A549 (cell line): Measurements from ENCODE around the gene C11orf65. TPM values are rescaled to one million over a fixed set of nuclear protein-coding genes. Genes with fewer than 3 reads are reported as not detected.

Experiments used
- ATAC-seq, 2 experiments: fragments of 200-7000 bp in 1 of 2; fragments of >200 bp in 1 of 2; cut with Nextera tagmentation in 1 of 2; cut with Tn5 transposase in 1 of 2; 3 replicates each; pipeline versions ENCODE4 v1.8.0 to v1.9.1; 2018 to 2020; ENCODE audit warnings: mild to moderate bottlenecking in 1 of 2, moderate library complexity in 1 of 2
- CTCF ChIA-PET: fragments of 300-600 bp; sonication (Branson Sonifier 250); formaldehyde crosslinking; extraction: SDS; loops from one replicate; lab custom pipeline; 2021; ENCODE audit warnings: antibody characterized with exemption, inconsistent platforms; lab: Yijun Ruan, JAX
- POLR2A ChIA-PET: fragments of 350-600 bp; formaldehyde crosslinking; extraction: SDS; loops from one replicate; lab custom pipeline; 2021; ENCODE audit warnings: antibody characterized with exemption, inconsistent platforms; lab: Yijun Ruan, JAX
- DNase-seq, 2 experiments: peaks; one replicate each; pipeline versions ENCODE4 v3.0.0 to v3.0.0-alpha.2; 2011 to 2016; ENCODE audit warnings: low read depth in 1 of 2, low spot score in 1 of 2
- FAIRE-seq: peaks from 2 replicates; lab custom pipeline; 2011; peaks lifted over from hg19 to GRCh38; lab: Jason Lieb, UNC
- H3K27ac ChIP-seq, 2 experiments: fragments of >200 bp; sonication (Bioruptor Twin); formaldehyde crosslinking; 3 replicates each; pipeline ENCODE4 v1.5.1; 2016 to 2017
- H3K4me1 ChIP-seq: fragments of >200 bp; sonication (Bioruptor Twin); formaldehyde crosslinking; 3 replicates; pipeline ENCODE4 v1.6.1; 2016
- H3K4me2 ChIP-seq: fragments of >200 bp; sonication (Bioruptor Twin); formaldehyde crosslinking; 3 replicates; pipeline ENCODE4 v1.6.1; 2016
- H3K4me3 ChIP-seq: fragments of >200 bp; sonication (Bioruptor Twin); formaldehyde crosslinking; 3 replicates; pipeline ENCODE4 v1.5.1; 2016
- H3K9me3 ChIP-seq: fragments of >200 bp; sonication (Bioruptor Twin); formaldehyde crosslinking; 3 replicates; pipeline ENCODE4 v1.6.1; 2016
- ATOH8 ChIP-seq: fragments of 250-450 bp; sonication (Bioruptor Pico); IDR thresholded peaks from 2 replicates; pipeline ENCODE4 v1.5.0; 2020; ENCODE audit warnings: low read depth, mild to moderate bottlenecking, moderate library complexity
- CBX2 ChIP-seq: fragments of 200-600 bp; sonication (generic); IDR thresholded peaks from 2 replicates; pipeline ENCODE4 v1.6.1; 2016; ENCODE audit warnings: low read depth, mild to moderate bottlenecking, borderline replicate concordance
- CHD2 ChIP-seq: fragments of 150-350 bp; IDR thresholded peaks from 2 replicates; pipeline ENCODE4 v1.6.1; 2014; ENCODE audit warnings: low read length; ENCODE audit not compliant: partially characterized antibody
- E2F6 ChIP-seq: IDR thresholded peaks from 2 replicates; pipeline ENCODE4 v1.6.1; 2012; ENCODE audit warnings: low read depth, borderline replicate concordance
- ELK1 ChIP-seq: fragments of 150-350 bp; IDR thresholded peaks from 2 replicates; pipeline ENCODE4 v1.6.1; 2014; ENCODE audit warnings: low read depth, mild to moderate bottlenecking, low read length
- FOSB ChIP-seq: fragments of 250-450 bp; sonication (Bioruptor Pico); IDR thresholded peaks from 2 replicates; pipeline ENCODE4 v1.5.0; 2020; ENCODE audit warnings: mild to moderate bottlenecking, moderate library complexity
- HES2 ChIP-seq: fragments of >200 bp; sonication (Bioruptor Twin); formaldehyde crosslinking; IDR thresholded peaks from 2 replicates; pipeline ENCODE4 v1.6.1; 2016
- HEYL ChIP-seq: fragments of 250-450 bp; sonication (Bioruptor Pico); IDR thresholded peaks from 2 replicates; pipeline ENCODE4 v1.8.0; 2021; ENCODE audit warnings: mild to moderate bottlenecking, moderate library complexity
- HOXA7 ChIP-seq: fragments of 250-450 bp; sonication (Bioruptor Pico); IDR thresholded peaks from 2 replicates; pipeline ENCODE4 v1.5.0; 2020; ENCODE audit warnings: mild to moderate bottlenecking, moderate library complexity
- HOXB13 ChIP-seq: fragments of 250-450 bp; sonication (Bioruptor Pico); IDR thresholded peaks from 2 replicates; pipeline ENCODE4 v1.5.0; 2020; ENCODE audit warnings: low read depth, mild to moderate bottlenecking, moderate library complexity
- HOXB5 ChIP-seq: fragments of 250-450 bp; sonication (Bioruptor Pico); IDR thresholded peaks from 2 replicates; pipeline ENCODE4 v1.5.0; 2020; ENCODE audit warnings: mild to moderate bottlenecking, moderate library complexity
- JUNB ChIP-seq: fragments of >200 bp; sonication (Bioruptor Twin); formaldehyde crosslinking; IDR thresholded peaks from 2 replicates; pipeline ENCODE4 v1.6.1; 2016
- KDM1A ChIP-seq: fragments of 200-600 bp; sonication (generic); IDR thresholded peaks from 2 replicates; pipeline ENCODE4 v1.6.1; 2016; ENCODE audit warnings: low read depth, mild to moderate bottlenecking
- MAFK ChIP-seq: fragments of 450-650 bp; IDR thresholded peaks from 2 replicates; pipeline ENCODE4 v1.6.1; 2014; ENCODE audit not compliant: partially characterized antibody
- MAX ChIP-seq: IDR thresholded peaks from 2 replicates; pipeline ENCODE4 v1.6.1; 2012
- MYC ChIP-seq: IDR thresholded peaks from 2 replicates; pipeline ENCODE4 v1.6.1; 2012; ENCODE audit warnings: mild to moderate bottlenecking, inconsistent platforms, low read length, improper control_type of control experiment, borderline replicate concordance
- NFE2L2 ChIP-seq: fragments of 150-350 bp; conservative IDR thresholded peaks from 2 replicates; pipeline ENCODE4 v1.6.1; 2014; ENCODE audit warnings: low read length
- NPAS2 ChIP-seq: fragments of 250-450 bp; sonication (Bioruptor Pico); IDR thresholded peaks from 2 replicates; pipeline ENCODE4 v1.8.0; 2022; ENCODE audit warnings: mild to moderate bottlenecking, moderate library complexity, borderline replicate concordance
- NR3C1 ChIP-seq: fragments of >200 bp; sonication (Bioruptor Twin); formaldehyde crosslinking; IDR thresholded peaks from 3 replicates; pipeline ENCODE4 v1.6.1; 2017
- PHF8 ChIP-seq: fragments of 200-600 bp; sonication (generic); IDR thresholded peaks from 2 replicates; pipeline ENCODE4 v1.6.1; 2016; ENCODE audit warnings: low read depth, mild to moderate bottlenecking, antibody characterized with exemption, moderate library complexity, borderline replicate concordance
- POLR2A ChIP-seq: IDR thresholded peaks from 2 replicates; pipeline ENCODE4 v1.6.1; 2012; ENCODE audit warnings: mild to moderate bottlenecking, low read length
- RNF2 ChIP-seq: fragments of 200-600 bp; sonication (generic); IDR thresholded peaks from 2 replicates; pipeline ENCODE4 v1.6.1; 2016; ENCODE audit warnings: low read depth, mild to moderate bottlenecking, antibody characterized with exemption, moderate library complexity, borderline replicate concordance
- TP53 ChIP-seq: fragments of 250-450 bp; sonication (Bioruptor Pico); IDR thresholded peaks from 2 replicates; pipeline ENCODE4 v1.5.0; 2021; ENCODE audit warnings: mild to moderate bottlenecking, moderate library complexity
- ZC3H11A ChIP-seq: fragments of 450-650 bp; IDR thresholded peaks from 2 replicates; pipeline ENCODE4 v1.6.1; 2014; ENCODE audit warnings: antibody characterized with exemption, mild to moderate bottlenecking
- WGBS: methylation state at CpG from one replicate; pipeline ENCODE4 v1.1.6; 2017; ENCODE audit errors: missing lambda C conversion rate; 5-methylcytosine and 5-hydroxymethylcytosine counted together
- polyA plus RNA-seq, 4 experiments: library from polyadenylated mRNA; depleted of rRNA in 3 of 4; stranded (reverse); fragments of >200 nt; fragmentation: RNase III in 1 of 4; extraction: RNeasy Plus Mini Kit Qiagen cat#74134 plus additional on column Dnase treatment in 1 of 4; gene quantifications; 2 replicates in 3 of 4; 3 replicates in 1 of 4; pipeline ENCODE4 v1.2.3, GENCODE V29; 2011 to 2017

C11orf65 gene
- polyA plus RNA-seq, 2 of the 4 experiments (the other 2 are of a cell fraction), result 0.19 to 0.72 TPM

GRCh38 chr11:108501396-108501795 is 34.1 kb upstream of the C11orf65 start:
- POLR2A ChIA-PET, result no interaction called here
- Histone ChIP-seq H3K4me1 (no peaks in the 10 kb centered on the region), H3K9me3 (no peaks in the 10 kb centered on the region), H3K4me2 (no peak overlapping the region), H3K27ac (no peak overlapping the region), H3K4me3 (no peak overlapping the region)
- 90% methylated on average over 5 of the region's 5 CpGs for WGBS
- ATAC-seq (no peak), DNase-seq (no peak), FAIRE-seq (no peak)
- CTCF ChIA-PET, result no interaction called here
- TF ChIP-seq JUNB (no peak), MAFK (no peak), NR3C1 (no peak), KDM1A (no peak), PHF8 (no peak), MAX (no peak)

- no peak for TF ChIP-seq NFE2L2
- TF ChIP-seq ELK1, result no peak
- no peak for TF ChIP-seq HEYL
- TF ChIP-seq POLR2A, result no peak
- TF ChIP-seq ATOH8, result no peak
- TF ChIP-seq FOSB (CRISPR knock-in tag), result no peak
- no peak for TF ChIP-seq HOXB13
- no peak for FAIRE-seq
- H3K4me1 ChIP-seq, result no peaks in the 10 kb centered on the region
Observed at GRCh38 chr11:108500721-108501120, 33.4 kb upstream of the C11orf65 start.

GRCh38 chr11:108500169-108500568 is 32.8 kb upstream of the C11orf65 start:
- no peaks in the 10 kb centered on the region for H3K4me1 ChIP-seq
- POLR2A ChIA-PET, result no interaction called here
- H3K4me2 ChIP-seq, result no peak overlapping the region
- no peak overlapping the region for H3K27ac ChIP-seq
- no peak overlapping the region for H3K4me3 ChIP-seq
- no peak for DNase-seq
- CTCF ChIA-PET, result interaction anchor here (0.7 kb wide), 1 partner anchor 722 kb away, joined by 3 read pairs; no protein-coding TSS in a partner anchor
- ATAC-seq, result no peak
- no peak for FAIRE-seq
- no peaks in the 10 kb centered on the region for H3K9me3 ChIP-seq
- no peak for TF ChIP-seq HOXA7
- no peak for TF ChIP-seq HOXB5 (CRISPR knock-in tag)
- TF ChIP-seq ZC3H11A, result no peak
- TF ChIP-seq E2F6, result no peak
- TF ChIP-seq HES2, result no peak
- no peak for TF ChIP-seq MYC
- TF ChIP-seq ATOH8, result no peak
- TF ChIP-seq RNF2, result no peak
- no peak for TF ChIP-seq NPAS2 (CRISPR knock-in tag)
- TF ChIP-seq CHD2, result no peak
- TF ChIP-seq TP53, result no peak
- no peak for TF ChIP-seq CBX2
- TF ChIP-seq, all 56 proteins: peak for 0
- whole genome bisulfite sequencing, result 90% methylated on average over 4 of the region's 4 CpGs

More at GRCh38 chr11:108500721-108501120, 33.4 kb upstream of the C11orf65 start:
- ATAC-seq (no peak), DNase-seq (no peak)
- no peaks in the 10 kb centered on the region for H3K9me3 ChIP-seq
- ChIA-PET POLR2A (no interaction called here), CTCF (no interaction called here)
- no peak overlapping the region for H3K4me3 ChIP-seq
- no peak overlapping the region for H3K27ac ChIP-seq
- WGBS, result 69% methylated on average over 2 of the region's 2 CpGs
- no peak overlapping the region for H3K4me2 ChIP-seq
